HG02571 (cell line): ENCODE data around the gene IGIP.

Experiments
- ATAC-seq: cut with Tn5 transposase; IDR thresholded peaks from one replicate; pipeline ENCODE4 v1.9.1; 2021; ENCODE audit warnings: mild to moderate bottlenecking, moderate library complexity; ENCODE audit not compliant: unreplicated experiment

Gene IGIP

GRCh38 chr5:140162275-140162674 is 36.5 kb downstream of the IGIP start:
- no peak for ATAC-seq

DNA sequence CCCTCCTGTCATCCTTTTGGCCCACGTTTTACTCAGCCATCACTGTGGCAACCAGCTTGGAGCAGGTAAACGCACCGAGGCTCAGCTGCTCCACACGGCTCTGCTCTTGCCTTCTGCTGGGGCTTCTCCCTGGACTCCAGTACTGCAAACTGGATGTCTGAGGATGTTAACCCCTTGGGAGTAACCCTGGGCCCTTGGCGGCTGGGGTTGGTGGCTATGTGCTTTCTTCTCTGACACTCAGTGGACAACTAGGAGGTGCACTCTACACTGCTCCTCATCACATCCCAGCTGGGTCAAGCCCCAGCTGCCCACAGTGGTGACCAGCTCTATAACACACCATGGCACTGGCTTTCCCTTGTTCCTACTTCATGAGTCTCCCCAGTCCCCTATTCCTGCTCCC is 37.0 kb downstream of the IGIP start:
- no peak for ATAC-seq

- ATAC-seq, result no peak
Measured at GRCh38 chr5:140165101-140165922, 39.6 kb downstream of the IGIP start.

DNA sequence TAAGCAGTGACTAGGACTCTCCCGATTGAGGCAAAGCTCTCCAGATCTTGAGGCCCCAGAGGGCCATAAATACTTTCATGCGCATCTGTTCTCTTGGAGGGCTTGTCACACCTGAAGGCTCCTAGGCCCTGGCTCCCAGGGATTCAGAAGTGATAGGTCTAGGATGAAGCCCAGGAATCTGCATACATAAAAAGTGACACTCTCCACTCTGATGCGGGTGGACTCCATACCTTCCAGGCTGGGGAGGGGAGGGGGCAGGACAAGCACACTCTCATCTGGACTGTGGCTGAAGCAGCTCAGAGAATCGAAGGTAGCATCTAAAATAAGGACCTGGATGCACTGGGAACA is 40.2 kb downstream of the IGIP start:
- ATAC-seq, result no peak

- no peak for ATAC-seq
Measured at GRCh38 chr5:140166911-140167310, 41.2 kb downstream of the IGIP start.

DNA sequence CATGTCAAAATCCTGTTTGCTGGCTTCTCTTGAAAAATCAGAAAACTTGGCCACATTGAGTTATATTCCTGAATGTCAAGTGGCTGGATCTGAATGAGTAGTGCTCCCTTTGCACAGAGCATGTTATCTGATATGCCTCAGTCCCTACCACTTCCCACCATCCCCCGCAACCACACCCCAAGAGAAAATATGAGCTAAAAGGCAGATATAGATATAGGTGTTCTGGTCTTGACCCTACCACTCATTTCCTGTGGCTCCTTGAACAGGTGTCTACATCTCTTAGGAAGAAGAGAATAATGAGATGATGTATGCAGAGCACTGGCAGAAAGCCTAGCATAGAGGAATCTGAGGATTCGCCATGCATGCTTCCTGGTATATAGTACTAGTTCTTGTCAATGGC is 42.6 kb downstream of the IGIP start:
- ATAC-seq, result no peak

- ATAC-seq, result no peak
Measured at GRCh38 chr5:140169410-140169809, 43.7 kb downstream of the IGIP start.

GRCh38 chr5:140172483-140172882 is 46.7 kb downstream of the IGIP start:
- no peak for ATAC-seq

DNA sequence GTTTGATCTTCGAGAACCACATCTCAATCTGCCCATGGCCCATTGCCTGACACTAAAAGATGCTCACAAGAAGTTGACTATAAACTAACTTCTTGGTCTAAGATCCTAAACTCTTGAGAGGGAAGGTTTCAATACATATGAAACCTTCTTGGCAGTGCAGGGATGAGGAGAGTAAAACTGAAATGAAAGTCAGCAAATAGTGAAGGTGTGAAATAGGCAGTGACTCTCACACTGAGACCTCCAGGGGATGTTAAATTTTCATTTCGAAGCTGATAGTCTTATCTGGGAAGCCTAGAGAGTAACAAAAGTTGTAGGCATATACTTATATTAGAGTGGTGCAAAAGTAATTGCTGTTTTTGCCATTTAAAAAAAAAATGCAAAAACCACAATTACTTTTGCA is 48.3 kb downstream of the IGIP start:
- no peak for ATAC-seq

DNA sequence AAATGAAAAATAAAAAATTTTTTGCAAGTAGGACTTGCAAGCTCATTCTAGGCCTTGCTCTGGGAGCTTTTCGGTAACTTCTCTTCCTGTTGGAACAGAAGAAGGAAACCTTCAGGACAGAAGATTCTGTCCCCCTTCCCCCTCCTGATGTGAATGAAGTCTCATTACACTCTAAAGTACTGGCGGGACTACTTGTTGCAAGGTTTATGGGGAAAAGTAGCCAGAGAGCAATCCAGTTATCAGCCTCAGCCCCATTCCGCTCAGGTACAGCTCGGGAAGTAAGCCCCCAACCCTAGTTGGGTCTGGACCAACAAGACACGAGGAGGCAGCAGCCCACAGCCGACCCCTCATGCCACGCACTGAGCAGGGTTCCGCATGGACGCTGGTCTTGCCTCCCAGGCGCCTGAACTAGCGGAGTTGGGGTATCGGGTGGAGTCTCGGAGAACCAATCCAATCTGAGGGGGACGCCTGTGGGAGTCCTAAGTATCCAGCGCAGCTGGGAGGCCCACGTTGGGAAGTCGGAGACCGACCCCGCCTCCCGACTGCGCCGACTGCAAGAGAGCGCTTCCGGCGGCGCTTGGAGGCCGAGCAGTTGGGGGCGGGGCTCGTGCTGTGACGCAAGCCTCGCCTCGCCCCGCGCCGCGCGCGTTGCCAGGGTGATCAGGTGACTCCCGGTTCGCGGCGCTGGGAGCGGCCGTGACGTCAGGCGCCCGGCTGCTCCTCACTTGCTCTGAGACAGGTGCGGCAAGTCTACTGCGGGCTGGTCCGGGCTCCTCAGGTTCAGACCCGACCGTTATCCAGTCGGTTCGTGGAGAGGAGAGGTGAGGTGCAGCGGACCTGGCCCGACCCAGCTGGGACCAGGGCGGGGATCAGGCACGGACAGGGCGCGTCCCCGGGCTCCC is 49.0 kb downstream of the IGIP start, which contains the start of gene CYSTM1:
Gene CYSTM1, plus strand, starts transcription at position 724 of the 902 bp plus-strand sequence. CDS start 19,278 bp downstream, outside the sequence.
- ATAC-seq, result peak; percentile 89

- peak; percentile 44 for ATAC-seq
Measured at GRCh38 chr5:140175367-140176030, 49.8 kb downstream of the IGIP start.

DNA sequence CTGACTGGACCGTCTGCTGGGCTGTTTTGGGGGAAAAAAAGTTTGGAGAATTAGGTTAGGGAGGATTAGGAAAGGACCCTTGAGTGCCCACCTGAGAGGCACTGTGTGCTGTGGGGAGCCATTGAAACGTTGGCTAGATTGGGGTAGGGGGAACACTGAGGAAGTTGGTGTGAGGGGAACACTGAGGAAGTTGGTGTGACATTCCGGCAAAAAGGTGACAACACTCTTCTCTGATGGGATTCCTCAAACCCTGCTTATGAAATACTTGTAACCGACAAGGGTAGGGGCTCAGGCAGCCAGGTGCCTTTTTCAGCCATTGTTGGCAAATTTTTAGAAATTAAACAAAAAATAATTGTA is 50.3 kb downstream of the IGIP start:
- no peak for ATAC-seq

- no peak for ATAC-seq
Measured at GRCh38 chr5:140178086-140178410, 52.3 kb downstream of the IGIP start.

DNA sequence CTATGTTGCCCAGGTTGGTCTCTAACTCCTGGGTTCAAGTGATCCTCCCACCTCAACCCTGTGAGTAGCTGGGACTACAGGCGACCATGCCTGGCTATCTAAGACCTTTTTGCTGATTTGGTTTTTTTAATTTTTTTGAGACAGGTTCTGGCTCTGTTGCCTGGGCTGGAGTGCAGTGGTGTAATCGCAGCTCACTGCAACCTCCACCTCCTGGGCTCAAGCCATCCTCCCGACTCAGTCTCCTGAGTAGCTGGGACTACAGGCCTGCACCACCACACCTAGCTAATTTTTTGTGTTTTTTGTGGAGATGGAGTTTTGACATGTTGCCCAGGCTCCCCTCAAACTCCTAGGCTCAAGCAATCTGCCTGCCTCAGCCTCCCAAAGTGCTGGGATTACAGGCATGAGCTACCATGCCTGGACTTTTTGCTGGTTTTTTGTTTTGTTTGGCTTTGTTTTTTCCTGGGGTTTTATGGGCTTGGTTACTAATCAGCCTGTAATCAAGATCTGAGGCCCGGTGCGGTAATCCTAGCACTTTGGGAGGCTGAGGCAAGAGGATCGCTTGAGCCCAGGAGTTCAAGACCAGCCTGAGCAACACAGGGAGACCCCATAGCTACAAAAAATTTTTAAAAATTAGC is 52.9 kb downstream of the IGIP start:
- no peak for ATAC-seq
